ENCODE data around the gene GLI2.

GRCh38 chr2:120722246-120722567 is 13.5 kb upstream of the GLI2 start:
- no peak for TF ChIP-seq MAX (IDR thresholded peaks at IDR 0.05; ENCODE audit: low read depth, low read length)
- TF ChIP-seq CTCF (IDR thresholded peaks at IDR 0.05; ENCODE audit: low read depth, low read length): no peak
- TF ChIP-seq MYC (IDR thresholded peaks at IDR 0.05; ENCODE audit: low read depth, low read length): no peak
- TF ChIP-seq POLR2A (IDR thresholded peaks at IDR 0.05; ENCODE audit: extremely low read depth, insufficient read length): no peak

All from NB4 (cell line).